Measurements from ENCODE around the gene UBA7. TPM values are rescaled to one million over a fixed set of nuclear protein-coding genes. Genes with fewer than 3 reads are reported as not detected.

The UBA7 gene
- total RNA-seq, 2 donors from 2014 or later = 1.0 to 3.4 TPM

GRCh38 chr3:49807431-49808114 is 6.2 kb downstream of the UBA7 start:
- Histone ChIP-seq H3K27me3 (ENCODE audit: control insufficient read depth, insufficient read depth, low read length, poor library complexity, severe bottlenecking) (peaks cover 29% of the 10 kb centered on the region), H3K36me3 (ENCODE audit: control insufficient read depth, insufficient read depth, low read length) (no peaks in the 10 kb centered on the region), H3K9me3 (ENCODE audit: control insufficient read depth, low read length) (no peaks in the 10 kb centered on the region), H3K27ac (ENCODE audit: low read depth, low read length) (no peak overlapping the region), H3K4me1 (ENCODE audit: control insufficient read depth, insufficient read depth, low read length) (no peaks in the 10 kb centered on the region), H3K4me3 (ENCODE audit: low read length) (no peak overlapping the region), H3K9ac (ENCODE audit: extremely low read depth, low read length, poor library complexity, severe bottlenecking) (no peak overlapping the region)
- Mint-ChIP-seq H3K4me1 (peaks cover 7% of the 10 kb centered on the region), H3K36me3 (ENCODE audit: low read depth) (no peaks in the 10 kb centered on the region), H3K27ac (no peak overlapping the region), H3K4me3 (no peak overlapping the region), H3K27me3 (ENCODE audit: insufficient read depth) (peaks cover 23% of the 10 kb centered on the region), H3K9me3 (no peaks in the 10 kb centered on the region)
- 91 to 92% methylated on average over 11 to 13 of the region's 13 CpGs for WGBS, 2 experiments (ENCODE audit: insufficient coverage in 1 of 2, insufficient read length in 1 of 2)
- TF ChIP-seq, protein P1, sequence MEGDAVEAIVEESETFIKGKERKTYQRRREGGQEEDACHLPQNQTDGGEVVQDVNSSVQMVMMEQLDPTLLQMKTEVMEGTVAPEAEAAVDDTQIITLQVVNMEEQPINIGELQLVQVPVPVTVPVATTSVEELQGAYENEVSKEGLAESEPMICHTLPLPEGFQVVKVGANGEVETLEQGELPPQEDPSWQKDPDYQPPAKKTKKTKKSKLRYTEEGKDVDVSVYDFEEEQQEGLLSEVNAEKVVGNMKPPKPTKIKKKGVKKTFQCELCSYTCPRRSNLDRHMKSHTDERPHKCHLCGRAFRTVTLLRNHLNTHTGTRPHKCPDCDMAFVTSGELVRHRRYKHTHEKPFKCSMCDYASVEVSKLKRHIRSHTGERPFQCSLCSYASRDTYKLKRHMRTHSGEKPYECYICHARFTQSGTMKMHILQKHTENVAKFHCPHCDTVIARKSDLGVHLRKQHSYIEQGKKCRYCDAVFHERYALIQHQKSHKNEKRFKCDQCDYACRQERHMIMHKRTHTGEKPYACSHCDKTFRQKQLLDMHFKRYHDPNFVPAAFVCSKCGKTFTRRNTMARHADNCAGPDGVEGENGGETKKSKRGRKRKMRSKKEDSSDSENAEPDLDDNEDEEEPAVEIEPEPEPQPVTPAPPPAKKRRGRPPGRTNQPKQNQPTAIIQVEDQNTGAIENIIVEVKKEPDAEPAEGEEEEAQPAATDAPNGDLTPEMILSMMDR (conservative IDR thresholded peaks at IDR 0.05) = no peak
- no peak for DNase-seq

DNA sequence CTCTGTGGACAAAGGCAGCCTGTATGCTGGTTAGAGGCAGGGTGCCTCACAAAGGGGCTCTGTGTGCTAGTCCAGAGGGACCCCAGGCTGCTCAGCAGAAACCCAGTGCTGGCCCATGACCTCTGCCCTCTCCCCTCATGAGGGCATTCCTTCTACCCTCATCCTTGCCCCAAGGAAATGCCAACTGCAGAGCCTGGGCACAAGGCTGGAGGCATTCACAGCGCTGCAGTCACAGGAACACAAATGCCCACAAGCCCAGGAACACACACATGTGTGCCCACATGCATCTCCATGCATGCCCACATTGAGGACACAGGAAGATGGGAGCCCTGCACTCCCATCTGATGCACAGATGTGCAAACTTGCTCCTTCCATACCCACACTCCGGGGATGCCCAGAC is 6.9 kb downstream of the UBA7 start:
- Histone ChIP-seq H3K27ac (ENCODE audit: low read depth, low read length) (peak overlapping the region; percentile 70), H3K9ac (ENCODE audit: extremely low read depth, low read length, poor library complexity, severe bottlenecking) (no peak overlapping the region)

GRCh38 chr3:49805897-49806701 is 7.7 kb downstream of the UBA7 start:
- no peak overlapping the region for H3K9ac ChIP-seq (ENCODE audit: extremely low read depth, low read length, poor library complexity, severe bottlenecking)
- H3K4me3 Mint-ChIP-seq = no peak overlapping the region
- TF ChIP-seq, protein P1 (conservative IDR thresholded peaks at IDR 0.05) = no peak
- WGBS, 2 experiments (ENCODE audit: insufficient coverage in 1 of 2, insufficient read length in 1 of 2) = 74 to 75% methylated on average over 9 to 11 of the region's 11 CpGs
- H3K4me1 ChIP-seq (ENCODE audit: control insufficient read depth, insufficient read depth, low read length) = no peaks in the 10 kb centered on the region
- H3K9me3 ChIP-seq (ENCODE audit: control insufficient read depth, low read length) = no peaks in the 10 kb centered on the region
- peaks cover 11% of the 10 kb centered on the region for H3K4me1 Mint-ChIP-seq
- H3K36me3 Mint-ChIP-seq (ENCODE audit: low read depth) = no peaks in the 10 kb centered on the region
- H3K27me3 ChIP-seq (ENCODE audit: control insufficient read depth, insufficient read depth, low read length, poor library complexity, severe bottlenecking) = peaks cover 43% of the 10 kb centered on the region
- H3K27ac ChIP-seq (ENCODE audit: low read depth, low read length) = peak overlapping the region; percentile 70
- no peak overlapping the region for H3K4me3 ChIP-seq (ENCODE audit: low read length)
- H3K36me3 ChIP-seq (ENCODE audit: control insufficient read depth, insufficient read depth, low read length) = no peaks in the 10 kb centered on the region
- no peak overlapping the region for H3K27ac Mint-ChIP-seq
- DNase-seq = peak; percentile 66
- H3K27me3 Mint-ChIP-seq (ENCODE audit: insufficient read depth) = peaks cover 38% of the 10 kb centered on the region
- no peaks in the 10 kb centered on the region for H3K9me3 Mint-ChIP-seq

More for the DNA sequence above, 6.9 kb downstream of the UBA7 start:
- Histone ChIP-seq H3K27me3 (ENCODE audit: control insufficient read depth, insufficient read depth, low read length, poor library complexity, severe bottlenecking) (peaks cover 36% of the 10 kb centered on the region), H3K36me3 (ENCODE audit: control insufficient read depth, insufficient read depth, low read length) (no peaks in the 10 kb centered on the region), H3K4me1 (ENCODE audit: control insufficient read depth, insufficient read depth, low read length) (no peaks in the 10 kb centered on the region), H3K9me3 (ENCODE audit: control insufficient read depth, low read length) (no peaks in the 10 kb centered on the region), H3K4me3 (ENCODE audit: low read length) (no peak overlapping the region)
- peak overlapping the region; percentile 55 for H3K27ac Mint-ChIP-seq
- H3K4me1 Mint-ChIP-seq = peaks cover 11% of the 10 kb centered on the region
- TF ChIP-seq, protein P1 (conservative IDR thresholded peaks at IDR 0.05) = no peak
- no peak overlapping the region for H3K4me3 Mint-ChIP-seq
- 88 to 100% methylated on average over 1 to 2 of the region's 2 CpGs for WGBS, 2 experiments (ENCODE audit: insufficient coverage in 1 of 2, insufficient read length in 1 of 2)
- no peaks in the 10 kb centered on the region for H3K9me3 Mint-ChIP-seq
- H3K36me3 Mint-ChIP-seq (ENCODE audit: low read depth) = no peaks in the 10 kb centered on the region
- peaks cover 31% of the 10 kb centered on the region for H3K27me3 Mint-ChIP-seq (ENCODE audit: insufficient read depth)
- no peak for DNase-seq

All from endodermal cell (in vitro differentiated cells).